RWPE2 (cell line): ENCODE results near the gene NEFH.

Experiments
- ATAC-seq: fragments of 200-7000 bp; cut with Tn5 transposase; 3 replicates; pipeline ENCODE4 v1.9.1; 2021; ENCODE audit warnings: low read depth
- DNase-seq: peaks from one replicate; pipeline ENCODE4 v3.0.0-alpha.2; 2020; ENCODE audit warnings: low spot score
- H3K27ac ChIP-seq: fragments of 450-650 bp; 2 replicates; pipeline ENCODE4 v1.5.1; 2017; ENCODE audit warnings: mild to moderate bottlenecking; ENCODE audit not compliant: poor library complexity, severe bottlenecking
- H3K27me3 ChIP-seq: fragments of 250-450 bp; sonication (Bioruptor Pico); 2 replicates; pipeline ENCODE4 v1.5.1; 2021; ENCODE audit warnings: mild to moderate bottlenecking, moderate library complexity; ENCODE audit not compliant: insufficient read depth, poor library complexity, severe bottlenecking
- H3K36me3 ChIP-seq: fragments of 250-450 bp; sonication (Bioruptor Pico); 2 replicates; pipeline ENCODE4 v1.5.1; 2020; ENCODE audit warnings: low read depth, mild to moderate bottlenecking, moderate library complexity
- H3K4me1 ChIP-seq: fragments of 250-450 bp; sonication (Bioruptor Pico); 2 replicates; pipeline ENCODE4 v1.5.1; 2021; ENCODE audit warnings: mild to moderate bottlenecking, moderate library complexity; ENCODE audit not compliant: insufficient read depth, poor library complexity, severe bottlenecking
- H3K4me3 ChIP-seq: fragments of 250-450 bp; sonication (Bioruptor Pico); 2 replicates; pipeline ENCODE4 v1.5.1; 2021; ENCODE audit warnings: mild to moderate bottlenecking, moderate library complexity; ENCODE audit not compliant: severe bottlenecking
- H3K9me3 ChIP-seq: fragments of 250-450 bp; sonication (Bioruptor Pico); 2 replicates; pipeline ENCODE4 v1.5.1; 2021; ENCODE audit warnings: mild to moderate bottlenecking, moderate library complexity; ENCODE audit not compliant: severe bottlenecking
- CTCF ChIP-seq: fragments of 450-650 bp; IDR thresholded peaks from one replicate; pipeline ENCODE4 v1.5.1; 2017; ENCODE audit warnings: mild to moderate bottlenecking, moderate library complexity; ENCODE audit not compliant: poor library complexity, severe bottlenecking

The NEFH gene

GRCh38 chr22:29536411-29536810 is 56.4 kb downstream of the NEFH start:
- no peak for TF ChIP-seq CTCF
- no peak overlapping the region for H3K27ac ChIP-seq
- H3K4me1 ChIP-seq, result no peaks in the 10 kb centered on the region
- no peaks in the 10 kb centered on the region for H3K27me3 ChIP-seq
- DNase-seq (no peak), ATAC-seq (no peak)
- peaks cover 83% of the 10 kb centered on the region for H3K36me3 ChIP-seq
- H3K9me3 ChIP-seq, result no peaks in the 10 kb centered on the region
- no peak overlapping the region for H3K4me3 ChIP-seq

- H3K4me1 ChIP-seq, result no peaks in the 10 kb centered on the region
- DNase-seq, result no peak
Measured at GRCh38 chr22:29539105-29539504, 59.1 kb downstream of the NEFH start.

More at GRCh38 chr22:29539105-29539504, 59.1 kb downstream of the NEFH start:
- no peak for TF ChIP-seq CTCF
- Histone ChIP-seq H3K27ac (no peak overlapping the region), H3K27me3 (no peaks in the 10 kb centered on the region), H3K9me3 (no peaks in the 10 kb centered on the region), H3K4me3 (no peak overlapping the region), H3K36me3 (peaks cover 75% of the 10 kb centered on the region)
- no peak for ATAC-seq
